Islet of Langerhans (tissue), 1 donor: ENCODE measurements around the gene DGKI.

Experiments used
- FAIRE-seq: peaks from one replicate; lab custom pipeline; 2011; peaks lifted over from hg19 to GRCh38; lab: Jason Lieb, UNC

The DGKI gene

DNA sequence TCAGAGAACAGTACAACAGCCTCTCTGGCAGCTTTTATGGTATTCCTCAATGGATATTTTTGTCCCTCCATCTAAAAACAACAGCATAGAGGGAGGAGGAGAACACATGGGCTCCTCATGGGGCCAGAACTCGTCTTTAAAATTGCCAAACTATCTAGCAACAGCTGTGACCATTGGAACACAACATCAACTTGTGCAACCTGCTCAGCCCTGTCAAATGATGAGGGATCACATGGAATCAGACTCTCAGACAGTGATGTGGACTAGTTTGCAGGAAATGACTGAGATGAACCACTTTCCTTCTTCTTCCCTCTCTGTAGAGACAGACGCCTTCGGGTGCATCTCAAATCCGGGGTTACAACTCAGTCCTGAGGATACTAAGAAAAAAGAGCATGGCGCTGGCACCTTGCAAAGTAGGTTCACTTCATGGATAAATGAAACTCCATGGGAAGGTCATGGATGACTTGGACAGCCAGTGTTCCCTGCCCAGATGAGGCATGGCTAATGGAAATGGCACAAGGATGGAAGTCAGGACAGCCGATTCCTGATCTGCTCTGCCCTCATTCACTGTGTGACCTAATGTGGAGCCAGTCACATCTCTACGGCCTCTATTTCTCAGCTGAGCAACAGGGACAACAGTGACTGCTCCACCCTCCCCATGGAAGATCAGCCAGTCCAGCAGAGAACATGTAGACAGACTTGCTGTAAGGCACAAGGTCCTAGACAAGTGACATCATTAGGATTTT, 24.6 kb upstream of the DGKI start:
- no peak for FAIRE-seq

DNA sequence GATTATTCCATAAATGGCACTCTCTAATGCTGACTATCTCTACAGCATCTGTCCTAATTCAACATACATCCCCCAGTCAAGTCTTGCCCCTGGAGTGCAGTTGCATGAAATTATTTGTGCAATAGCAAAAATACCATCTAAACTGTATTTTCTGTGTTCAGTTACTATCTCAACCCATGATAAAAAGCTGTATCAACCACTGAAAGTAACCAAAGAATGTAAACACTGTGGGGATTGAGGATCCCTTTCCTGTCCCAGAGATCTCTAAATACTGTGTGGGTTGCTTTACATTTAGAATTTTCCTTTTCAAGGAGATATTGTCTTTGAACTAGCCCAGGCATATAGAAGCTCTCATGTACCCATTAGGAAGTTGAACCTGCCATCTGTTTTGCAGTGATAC, 23.9 kb upstream of the DGKI start:
- FAIRE-seq = no peak

DNA sequence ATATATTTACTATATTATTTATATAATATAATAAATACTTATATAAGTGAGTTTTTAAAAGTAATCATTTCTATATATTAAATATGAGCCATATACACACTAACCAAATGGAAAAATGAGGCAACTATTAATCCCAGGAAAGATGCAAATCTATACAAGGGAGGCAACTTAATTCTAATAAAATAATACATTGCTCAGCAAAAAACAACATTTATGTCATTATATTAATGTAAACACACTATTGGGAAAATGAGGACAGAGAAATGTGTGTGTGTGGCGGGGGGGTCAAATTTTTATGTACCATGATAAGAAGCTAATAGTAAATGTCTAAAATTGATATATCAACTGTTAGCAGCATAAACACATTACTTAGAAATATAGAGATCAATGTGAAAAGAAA, 23.3 kb upstream of the DGKI start:
- FAIRE-seq = no peak

DNA sequence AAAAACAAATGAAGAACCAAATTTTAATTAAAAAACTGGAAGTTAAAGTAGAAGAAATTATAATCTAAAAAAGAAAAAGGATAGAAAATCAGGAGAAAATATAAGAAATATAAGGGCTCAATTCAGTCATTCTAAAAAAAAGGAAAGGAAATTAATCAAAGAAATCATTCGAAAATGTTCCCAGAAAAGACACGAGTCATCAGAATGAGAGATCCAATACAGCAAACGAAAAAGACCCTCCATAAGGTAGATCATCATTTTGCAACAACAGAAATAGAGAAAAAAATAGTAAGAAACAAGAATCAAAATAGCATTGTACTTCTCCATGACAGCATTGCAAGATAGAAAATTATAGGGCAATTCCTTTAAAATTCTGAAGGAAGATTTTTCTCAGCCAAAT, 22.5 kb upstream of the DGKI start:
- FAIRE-seq = no peak

DNA sequence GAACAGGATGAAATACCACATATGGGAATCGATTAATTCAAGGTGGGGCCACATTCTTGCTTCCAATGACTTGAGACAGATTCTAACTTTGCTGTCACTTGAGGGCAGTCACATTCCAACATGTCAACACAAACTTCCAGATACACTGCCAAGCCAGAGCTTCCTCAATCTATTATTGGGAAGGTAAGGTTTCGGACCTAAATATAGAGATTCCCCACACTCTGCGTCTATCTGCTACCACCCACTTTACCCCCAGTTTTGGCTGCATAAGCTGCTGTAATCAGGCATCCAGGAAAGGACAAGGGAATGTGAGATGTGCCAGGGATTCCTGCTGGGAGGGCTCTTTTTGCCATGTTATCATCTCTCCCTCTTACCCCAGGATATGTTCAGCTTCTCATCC, 20.5 kb upstream of the DGKI start:
- no peak for FAIRE-seq

DNA sequence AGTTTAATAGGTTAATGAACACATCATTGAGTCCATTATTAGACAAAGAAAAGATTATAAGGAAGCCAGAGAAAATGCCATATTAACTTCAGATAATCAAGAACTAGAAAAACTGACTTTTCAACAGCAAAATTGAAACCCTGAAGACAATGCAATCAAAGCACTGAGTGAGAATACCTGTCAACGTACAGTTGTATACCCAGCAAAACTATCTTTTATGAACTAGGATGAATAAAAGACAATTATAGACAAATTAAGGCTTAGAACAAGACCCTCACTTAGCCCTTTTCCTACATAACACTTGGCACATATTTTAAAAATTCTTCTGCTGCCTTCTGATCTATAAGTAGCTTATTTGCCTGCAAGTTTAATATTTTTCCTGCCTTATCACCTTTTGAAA, 19.0 kb upstream of the DGKI start:
- FAIRE-seq = no peak

DNA sequence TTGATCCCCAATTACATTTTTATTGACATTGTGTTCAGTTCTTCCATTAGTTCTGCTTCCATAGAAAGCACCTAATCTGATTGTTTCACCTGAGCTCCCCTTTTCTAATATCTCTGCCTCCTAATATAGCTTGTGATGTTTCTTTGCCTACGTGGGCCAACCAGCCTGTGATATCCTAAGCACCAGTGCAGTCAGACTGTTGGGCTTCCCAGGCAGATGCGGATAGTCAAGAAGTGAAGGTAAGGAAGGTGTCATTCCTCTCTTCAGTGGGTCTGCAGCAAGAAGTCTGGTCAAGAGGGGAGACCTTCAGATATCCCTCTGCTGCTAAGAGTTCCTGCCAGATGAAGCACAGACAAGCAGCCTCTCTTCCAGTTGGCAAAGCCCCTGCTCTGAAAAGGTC, 16.2 kb upstream of the DGKI start:
- no peak for FAIRE-seq

DNA sequence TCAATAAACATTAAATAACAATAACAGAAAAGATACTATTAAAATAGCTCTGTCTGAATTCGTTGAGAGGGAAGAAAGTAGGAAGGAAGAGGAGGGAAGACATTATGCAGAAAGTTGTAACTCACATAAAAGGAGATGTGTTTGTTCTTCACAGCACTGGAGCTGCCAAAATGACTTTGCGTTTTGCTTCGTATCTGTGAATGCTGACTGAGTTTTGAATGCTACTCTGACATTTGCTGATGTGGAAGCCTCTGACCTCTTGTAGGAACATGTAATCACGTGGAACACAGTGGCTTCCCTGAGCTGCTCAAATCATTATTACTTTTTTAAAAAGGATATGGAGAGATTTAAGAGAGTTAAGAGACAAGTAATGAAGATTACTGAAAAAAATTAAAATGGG, 15.6 kb upstream of the DGKI start:
- no peak for FAIRE-seq

DNA sequence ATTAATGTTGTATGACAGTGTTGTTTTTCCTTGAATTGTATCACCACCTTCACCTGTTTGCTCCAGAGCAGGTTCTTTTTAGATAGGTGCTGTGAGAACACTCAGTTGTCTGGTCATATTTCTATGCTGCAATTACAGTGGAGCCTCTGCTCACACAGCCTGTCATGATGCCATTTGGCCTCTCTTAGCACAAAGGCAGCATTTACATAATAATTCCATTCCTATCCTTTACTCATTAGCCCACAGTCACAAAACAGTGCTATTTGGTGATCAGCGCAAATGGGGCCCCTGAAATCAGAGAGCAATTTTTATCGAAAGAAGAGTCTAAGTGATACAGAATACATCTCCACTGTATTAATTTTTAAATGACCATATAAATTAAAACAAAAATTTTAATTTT, 13.8 kb upstream of the DGKI start:
- no peak for FAIRE-seq

DNA sequence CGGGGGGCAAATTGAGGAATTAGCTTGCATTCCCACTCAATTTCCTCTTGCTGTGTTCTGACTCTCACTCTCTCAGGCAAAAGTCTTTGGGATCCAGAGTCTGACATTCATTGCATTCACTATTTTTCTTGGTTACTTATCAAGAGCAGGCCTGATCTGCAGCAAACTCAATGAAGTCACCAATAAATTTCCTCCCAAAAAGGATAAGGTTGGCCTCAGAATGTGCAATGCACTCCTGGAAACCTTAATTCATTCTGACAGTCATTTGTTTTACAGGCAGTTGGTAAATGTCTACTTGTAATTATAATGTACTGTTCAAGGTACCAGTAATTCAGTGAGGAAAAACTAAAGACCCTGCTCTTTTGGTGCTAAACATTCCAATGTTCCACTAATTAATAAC, 6.3 kb upstream of the DGKI start:
- no peak for FAIRE-seq

DNA sequence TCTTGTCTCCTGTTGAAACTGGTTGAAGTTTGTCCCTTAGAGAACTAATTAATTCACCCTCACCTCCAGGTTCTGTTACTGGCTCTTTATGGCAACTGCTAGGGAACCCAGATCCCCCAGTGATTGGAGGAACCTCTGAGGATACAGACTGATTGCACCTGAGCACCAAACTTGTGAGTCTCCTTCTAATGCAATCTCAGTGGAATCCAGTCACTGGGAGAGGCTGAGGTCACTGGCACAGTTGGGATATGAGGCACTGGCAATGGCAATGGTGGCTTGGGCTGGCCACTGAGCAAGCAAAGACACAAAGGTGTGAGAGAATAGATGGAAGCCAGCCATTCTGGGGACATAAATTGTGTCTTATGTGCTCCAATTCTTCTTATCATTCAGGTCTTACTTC, 5.3 kb upstream of the DGKI start:
- no peak for FAIRE-seq

DNA sequence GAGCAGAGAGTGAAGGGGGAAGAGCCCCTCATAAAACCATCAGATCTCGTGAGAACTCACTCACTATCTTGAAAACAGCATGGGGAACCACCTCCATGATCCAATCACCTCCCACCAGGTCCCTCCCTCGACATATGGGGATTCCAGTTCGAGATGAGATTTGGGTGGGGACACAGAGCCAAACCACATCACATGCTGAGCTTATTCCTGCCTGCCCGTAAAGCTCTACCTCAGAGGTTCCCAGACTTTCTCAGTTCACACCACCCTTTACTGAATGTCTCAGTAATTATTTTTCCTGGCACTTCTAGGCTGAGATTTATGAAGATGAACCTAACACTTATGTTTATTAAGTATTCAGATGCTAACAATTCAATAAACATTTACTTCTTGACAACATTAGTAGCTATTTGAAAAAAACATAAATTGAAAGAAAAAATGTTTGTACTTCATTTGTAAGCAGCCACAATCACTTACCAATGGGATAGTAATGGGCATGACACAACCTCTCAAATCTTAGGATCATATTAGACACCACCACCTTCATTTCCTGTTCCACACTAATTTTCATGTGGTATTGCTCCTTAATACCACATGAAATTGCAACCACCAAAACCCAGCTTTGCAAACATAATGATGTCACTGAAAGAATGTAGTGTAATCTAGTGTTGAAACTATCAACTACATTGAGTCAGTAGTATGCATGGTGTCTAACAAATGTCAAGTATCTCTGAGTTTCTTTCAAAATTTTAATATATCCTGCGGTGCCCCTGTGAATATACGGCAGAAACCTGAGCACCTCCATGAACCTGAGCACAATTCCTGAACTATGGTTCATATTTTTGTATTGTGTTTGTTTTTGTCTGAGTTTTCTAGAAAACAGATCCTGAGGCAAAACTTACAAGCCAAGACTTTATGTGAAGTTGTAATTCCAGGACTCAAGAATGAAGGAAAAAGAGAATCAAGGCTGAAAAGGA, 4.5 kb upstream of the DGKI start:
- FAIRE-seq = no peak

DNA sequence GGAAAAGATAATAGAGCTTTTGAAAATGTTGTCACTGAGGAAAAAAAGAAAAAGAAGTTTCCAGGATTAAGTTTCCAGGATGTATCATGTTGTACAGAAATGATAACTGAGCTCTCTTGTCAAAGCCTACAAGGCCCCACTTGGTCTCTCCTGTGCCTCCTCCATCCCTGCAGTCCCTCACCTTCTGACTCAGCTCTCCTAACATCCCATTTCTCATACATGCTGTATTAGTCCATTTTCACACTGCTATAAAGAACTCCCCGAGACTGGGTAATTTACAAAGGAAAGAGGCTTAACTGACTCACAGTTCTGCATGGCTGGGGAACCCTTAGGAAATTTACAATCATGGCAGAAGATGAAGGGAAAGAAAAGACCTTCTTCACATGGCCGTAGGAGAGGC, 3.8 kb upstream of the DGKI start:
- no peak for FAIRE-seq

DNA sequence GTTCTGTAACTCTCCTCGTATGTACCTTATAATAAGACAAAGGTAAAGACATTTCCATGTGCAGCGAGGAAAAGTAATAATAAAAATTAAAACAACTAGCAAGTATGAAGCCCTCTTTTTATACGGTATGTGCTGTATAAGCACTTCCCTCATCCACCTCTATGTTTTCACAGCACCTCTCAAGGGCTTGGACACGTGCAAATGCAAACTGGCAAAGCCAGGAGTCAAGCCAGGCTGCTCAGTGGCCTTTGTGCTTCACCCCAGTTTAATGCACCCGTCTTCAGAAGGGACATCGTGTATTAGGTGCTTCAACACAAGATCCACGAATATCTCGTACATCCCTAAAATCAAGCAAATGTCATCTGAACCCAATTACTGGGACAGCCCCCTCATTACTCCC, 1.3 kb upstream of the DGKI start:
- no peak for FAIRE-seq

DNA sequence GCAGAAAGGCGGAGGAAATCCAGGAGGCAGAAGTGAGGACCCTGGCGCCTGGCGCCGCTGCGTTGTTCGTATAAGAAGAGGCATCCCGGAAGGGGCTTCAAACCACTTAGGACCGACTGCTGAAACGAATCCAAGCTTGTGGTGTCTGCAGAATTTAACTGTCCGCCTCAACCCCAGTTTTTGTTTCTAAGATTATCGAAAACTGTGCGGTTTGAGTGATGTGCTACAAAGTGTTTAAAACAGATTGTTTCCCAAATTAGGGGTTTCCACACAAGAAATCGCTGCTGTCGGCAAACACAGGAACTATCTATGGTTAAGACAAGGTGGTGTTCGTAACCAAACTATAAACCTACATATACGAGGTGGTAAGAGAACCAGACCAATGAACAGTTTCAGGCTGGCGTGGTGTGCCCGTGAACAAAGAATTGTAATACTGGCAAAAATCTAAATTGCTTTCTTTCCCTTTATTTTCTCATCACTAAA, 835 bp upstream of the DGKI start:
- FAIRE-seq = no peak

DNA sequence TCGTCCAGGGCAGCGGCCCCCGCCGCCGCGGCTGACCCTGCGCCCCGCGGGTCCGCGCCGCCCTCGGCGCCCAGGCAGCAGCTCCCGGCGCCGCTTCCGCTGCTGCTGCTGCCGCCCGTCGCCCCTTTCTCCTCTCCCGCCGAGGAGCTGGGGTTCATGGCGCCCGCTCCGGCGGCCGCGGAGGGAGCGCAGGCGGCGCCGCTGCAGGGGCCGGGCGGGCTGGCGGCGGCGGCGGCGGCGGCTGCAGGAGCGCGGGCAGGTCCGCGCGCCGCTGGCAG, 286 bp downstream of the DGKI start:
- no peak for FAIRE-seq

DNA sequence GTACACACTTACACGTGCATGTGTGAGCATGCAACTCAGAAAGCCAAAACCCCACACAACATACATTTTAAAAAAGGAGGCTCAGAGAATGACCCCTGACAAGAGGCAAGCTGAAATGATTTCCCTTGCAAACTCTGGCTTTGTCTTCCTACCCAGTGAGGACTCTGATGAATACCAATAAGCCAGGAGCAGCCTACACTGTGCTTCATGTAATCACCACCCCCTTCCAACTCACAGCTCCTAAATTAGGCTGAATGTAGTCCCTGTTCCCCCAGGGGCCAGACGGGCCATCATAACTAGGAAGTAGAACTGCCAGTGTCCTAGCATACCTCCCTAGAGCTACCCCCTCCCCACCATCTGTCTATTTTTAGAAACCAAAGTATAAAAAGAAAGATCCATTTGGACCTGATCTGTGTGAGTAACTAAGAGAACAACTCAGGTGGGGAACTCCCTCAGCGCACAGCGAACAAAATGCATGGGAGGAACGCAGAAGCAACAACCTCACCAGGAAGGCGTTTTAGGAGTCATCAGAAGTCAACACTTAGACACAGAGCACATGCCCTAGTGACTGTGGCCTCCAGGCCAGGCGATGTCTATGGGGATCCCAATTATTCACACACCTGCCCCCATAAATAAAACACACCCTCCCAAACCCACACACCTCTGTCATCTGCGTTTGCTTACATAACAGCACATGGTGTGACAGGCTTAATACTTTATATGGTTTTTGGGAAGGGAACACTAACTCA, 1.9 kb downstream of the DGKI start:
- no peak for FAIRE-seq

DNA sequence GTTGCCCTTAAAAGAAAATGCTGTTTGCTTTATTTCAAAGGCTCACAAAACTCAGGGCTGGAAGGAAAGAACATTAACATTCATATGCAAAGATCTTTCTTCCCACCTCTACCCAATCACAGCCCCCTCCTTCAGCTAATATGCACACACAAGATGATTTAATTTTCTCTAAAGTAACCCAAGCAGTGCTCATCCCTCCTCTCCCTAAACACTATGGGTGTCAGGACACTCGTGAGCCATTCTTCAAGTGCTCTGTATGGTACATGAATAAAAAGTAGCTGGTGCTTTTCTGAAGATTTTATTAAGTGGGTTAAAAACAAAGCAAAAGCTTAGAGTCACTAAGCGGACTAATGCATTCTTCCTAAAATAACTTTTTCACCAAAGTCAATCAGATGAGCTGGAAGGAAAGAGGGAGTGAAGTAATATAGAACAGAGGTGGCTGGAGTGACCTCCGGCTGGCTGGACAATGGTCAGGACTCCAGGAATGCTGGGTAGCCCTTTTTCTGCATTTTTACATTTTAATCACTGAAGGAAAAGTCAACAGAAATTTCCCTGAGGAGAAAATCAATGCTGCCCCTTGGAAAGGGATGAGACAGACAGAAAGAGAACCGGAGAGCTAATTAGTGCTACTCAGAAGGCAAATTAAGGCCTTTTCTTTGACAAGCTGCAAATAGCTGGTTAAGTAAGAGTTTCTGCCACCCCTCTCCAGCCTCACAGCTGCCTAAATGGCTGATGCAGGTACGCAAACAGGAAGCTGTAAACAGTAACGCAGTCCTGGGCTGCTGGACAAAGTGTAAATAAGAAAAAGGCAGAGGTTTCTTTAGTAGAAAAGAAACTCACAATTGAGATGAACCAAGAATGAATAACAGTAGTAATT, 6.6 kb downstream of the DGKI start:
- no peak for FAIRE-seq

DNA sequence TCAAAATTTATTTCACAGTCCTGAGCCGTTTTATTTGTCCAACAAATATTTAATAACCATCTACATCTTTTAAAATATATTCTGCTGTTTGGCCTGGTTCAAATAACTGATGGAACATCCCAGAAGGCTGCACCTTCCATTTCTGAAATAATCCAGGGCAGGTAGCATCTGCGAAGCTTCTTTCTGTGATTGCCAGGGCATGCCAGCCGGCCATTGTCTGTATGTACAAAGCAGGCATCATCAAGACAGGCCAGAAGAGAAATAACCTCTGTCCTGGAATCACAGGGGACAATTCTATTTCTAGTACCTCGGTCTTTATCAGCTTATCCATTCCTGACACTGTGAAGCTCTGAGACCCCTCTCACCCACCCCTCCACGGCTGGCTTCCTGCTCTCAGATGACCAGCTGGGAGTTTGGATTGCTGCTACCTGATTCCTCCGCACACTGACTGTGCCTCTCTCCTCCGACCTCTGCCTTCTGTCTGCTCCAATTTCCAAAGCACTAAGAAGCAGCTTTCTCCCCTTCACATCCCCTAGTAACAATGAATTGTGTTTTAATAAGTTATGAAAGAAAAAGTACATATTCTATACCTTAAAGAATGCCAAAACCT, 8.0 kb downstream of the DGKI start:
- FAIRE-seq = no peak

DNA sequence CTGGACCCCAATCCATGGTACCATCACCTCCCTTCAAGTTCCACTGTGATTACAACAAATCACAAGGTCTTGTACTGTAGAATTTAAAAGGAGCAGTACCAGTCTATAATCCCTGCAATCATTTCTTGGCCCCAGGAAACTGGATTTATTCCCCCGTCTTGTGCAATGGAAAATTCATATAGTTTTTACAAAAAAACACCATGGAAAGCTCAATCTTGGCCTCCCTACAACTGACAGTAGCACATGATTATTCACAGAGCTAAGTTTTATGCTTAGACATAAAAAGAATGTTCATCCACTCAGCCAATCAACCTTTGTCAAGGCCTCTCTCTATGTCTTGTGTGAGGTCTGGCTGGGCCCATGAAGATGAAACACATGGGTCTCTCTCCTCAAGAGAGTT, 10.2 kb downstream of the DGKI start:
- no peak for FAIRE-seq

DNA sequence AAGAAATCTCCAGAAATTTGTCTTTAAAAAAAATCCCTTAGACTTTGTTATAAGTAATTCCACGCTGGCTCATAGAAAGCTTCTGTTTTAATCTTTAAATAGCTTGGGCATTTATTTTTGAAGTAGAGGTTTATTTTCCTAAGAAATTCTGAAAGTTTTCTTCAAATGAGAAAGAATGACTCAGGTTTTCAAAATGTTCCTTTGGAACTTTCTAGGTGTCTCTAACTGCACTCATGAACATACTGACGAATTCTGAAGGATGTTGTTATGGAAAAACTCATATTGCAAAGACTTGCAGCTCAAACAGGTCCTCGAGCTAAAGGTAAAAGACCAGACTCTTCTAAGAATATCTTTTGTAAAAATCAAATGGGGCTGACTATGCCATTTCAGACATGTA, 10.7 kb downstream of the DGKI start:
- no peak for FAIRE-seq
